Omental fat pad (tissue), 4 donors: ENCODE data around the gene ABCA13. TPM values are rescaled to one million over a fixed set of nuclear protein-coding genes. Genes with fewer than 3 reads are reported as not detected.

Experiments used
- ATAC-seq: fragments of 150-250 bp; one replicate; pipeline ENCODE4 v1.9.1; 2016; ENCODE audit warnings: mild to moderate bottlenecking, moderate library complexity; ENCODE audit not compliant: low FRiP score
- DNase-seq: peaks from one replicate; pipeline ENCODE4 v3.0.0-alpha.2; 2019; ENCODE audit warnings: low spot score
- CTCF ChIP-seq, 3 donors: fragments of 450-650 bp; IDR thresholded peaks; one replicate each; pipeline ENCODE4 v1.5.1; 2016 to 2017; ENCODE audit warnings: antibody characterized with exemption in 3 of 3, mild to moderate bottlenecking in 3 of 3, moderate library complexity in 2 of 3
- total RNA-seq, 4 donors: library from RNA; depleted of rRNA; stranded (reverse); fragments of >200 nt; gene quantifications; one replicate each; pipeline ENCODE4 v1.1.0, GENCODE V29; 2016

The ABCA13 gene
- total RNA-seq, 4 donors from 2014 or later = 0.13 to 0.37 (median 0.16) TPM; not detected in 1

GRCh38 chr7:48317360-48317759 is 146.1 kb downstream of the ABCA13 start:
- no peak for DNase-seq

GRCh38 chr7:48321319-48322010 is 150.2 kb downstream of the ABCA13 start:
- no peak for TF ChIP-seq CTCF (IDR thresholded peaks at IDR 0.05)
- no peak for DNase-seq
- ATAC-seq = no peak

More at GRCh38 chr7:48317360-48317759, 146.1 kb downstream of the ABCA13 start:
- ATAC-seq = no peak
- no peak for TF ChIP-seq CTCF (IDR thresholded peaks at IDR 0.05)

GRCh38 chr7:48337012-48337621 is 165.9 kb downstream of the ABCA13 start:
- no peak for TF ChIP-seq CTCF (IDR thresholded peaks at IDR 0.05)
- ATAC-seq (no peak), DNase-seq (no peak)

GRCh38 chr7:48337781-48338180 is 166.5 kb downstream of the ABCA13 start:
- TF ChIP-seq CTCF (IDR thresholded peaks at IDR 0.05) = no peak
- no peak for ATAC-seq
- DNase-seq = no peak

GRCh38 chr7:48347230-48347825 is 176.1 kb downstream of the ABCA13 start:
- DNase-seq (no peak), ATAC-seq (no peak)
- TF ChIP-seq CTCF (IDR thresholded peaks at IDR 0.05) = no peak

- TF ChIP-seq CTCF (IDR thresholded peaks at IDR 0.05) = no peak
- DNase-seq (no peak), ATAC-seq (no peak)
Measured at GRCh38 chr7:48350515-48350914, 179.3 kb downstream of the ABCA13 start.
